ENCODE results near the gene SENP3. TPM values are rescaled to one million over a fixed set of nuclear protein-coding genes. Genes with fewer than 3 reads are reported as not detected.
A peak's percentile ranks its signal among the peaks of the same experiment; 100 is the strongest.

SENP3 gene
- total RNA-seq, 1 donor from 2014 or later = 55.8 TPM

GRCh38 chr17:7612294-7612640, 50.5 kb downstream of the SENP3 start:
- H3K4me3 Mint-ChIP-seq = peak overlapping the region; percentile 44
- ATAC-seq (ENCODE audit: low read depth) (no peak), DNase-seq (no peak)
- H3K27me3 Mint-ChIP-seq = no peaks in the 10 kb centered on the region
- peaks cover 22% of the 10 kb centered on the region for H3K36me3 Mint-ChIP-seq (ENCODE audit: low read depth)
- TF ChIP-seq CTCF (IDR thresholded peaks at IDR 0.05) = no peak
- H3K9me3 Mint-ChIP-seq = no peaks in the 10 kb centered on the region
- CTCF ChIA-PET = interaction anchor here (1.5 kb wide), 1 partner anchor 23 kb away, joined by 4 read pairs; no protein-coding TSS in a partner anchor
- H3K27ac Mint-ChIP-seq = no peak overlapping the region
- peaks cover 40% of the 10 kb centered on the region for H3K4me1 Mint-ChIP-seq
- intact Hi-C loops (cut with micrococcal nuclease) = no loop called here
- POLR2A ChIA-PET = interaction anchor here (0.6 to 6.1 kb wide), 3 partner anchors 32 to 492 kb away, joined by 3 to 109 read pairs (median 6); partner anchors contain the start of genes TP53 and WRAP53

- ChIA-PET POLR2A (interaction anchor here (0.9 to 6.1 kb wide), 9 partner anchors 12 to 278 kb away, joined by 3 to 109 read pairs (median 5); partner anchors contain the start of genes ACAP1, CD68, POLR2A and SAT2), CTCF (interaction anchor here (1.0 to 1.6 kb wide), 3 partner anchors 25 to 74 kb away, joined by 4 to 7 read pairs (median 6); partner anchors contain the start of genes SENP3, SOX15 and TP53)
- TF ChIP-seq CTCF (IDR thresholded peaks at IDR 0.05) = no peak
- Mint-ChIP-seq H3K9me3 (no peaks in the 10 kb centered on the region), H3K27me3 (no peaks in the 10 kb centered on the region), H3K4me1 (peaks cover 40% of the 10 kb centered on the region), H3K36me3 (ENCODE audit: low read depth) (peaks cover 22% of the 10 kb centered on the region), H3K4me3 (peak overlapping the region; percentile 87), H3K27ac (peak overlapping the region; percentile 82)
- ATAC-seq (ENCODE audit: low read depth) (no peak), DNase-seq (no peak)
- intact Hi-C loops (cut with micrococcal nuclease) = loop anchor here (1.0 to 2.0 kb wide), 2 partner anchors 53 to 243 kb away; partner anchors contain the start of genes NAA38 and SENP3
Measured at GRCh38 chr17:7613769-7614424, 52.2 kb downstream of the SENP3 start.

GRCh38 chr17:7614425-7615264, 52.9 kb downstream of the SENP3 start, which contains the start of gene FXR2:
FXR2 (minus strand) TSS chr17:7614897; CDS start chr17:7614532, 365 bp downstream.
- no peak for TF ChIP-seq CTCF (IDR thresholded peaks at IDR 0.05)
- Mint-ChIP-seq H3K27me3 (no peaks in the 10 kb centered on the region), H3K9me3 (no peaks in the 10 kb centered on the region), H3K4me3 (peak within 1 kb of the TSS; percentile 87), H3K36me3 (ENCODE audit: low read depth) (peaks cover 15% of the 10 kb centered on the region), H3K4me1 (peaks cover 37% of the 10 kb centered on the region), H3K27ac (peak within 1 kb of the TSS; percentile 93)
- ChIA-PET CTCF (interaction anchor here (1.1 to 1.6 kb wide), 4 partner anchors 25 to 73 kb away, joined by 3 to 7 read pairs (median 4); partner anchors contain the start of genes SENP3, SOX15 and TP53), POLR2A (interaction anchor here (0.6 to 6.1 kb wide), 16 partner anchors 12 to 571 kb away, joined by 3 to 109 read pairs (median 3); partner anchors contain the start of genes ACADVL, ACAP1, ATP1B2 and CD68)
- DNase-seq = peak; percentile 97
- ATAC-seq (ENCODE audit: low read depth) = peak; percentile 93
- intact Hi-C loops (cut with micrococcal nuclease) = loop anchor here (1.0 to 2.0 kb wide), 9 partner anchors 13 to 242 kb away; partner anchors contain the start of genes ATP1B2, MPDU1, NAA38 and SAT2

- H3K36me3 Mint-ChIP-seq (ENCODE audit: low read depth) = peaks cover 13% of the 10 kb centered on the region
- no peak for DNase-seq
- intact Hi-C loops (cut with micrococcal nuclease) = loop anchor here (1.0 to 2.0 kb wide), 8 partner anchors 12 to 241 kb away; partner anchors contain the start of genes ATP1B2, MPDU1, NAA38 and SAT2
- POLR2A ChIA-PET = interaction anchor here (0.6 to 6.1 kb wide), 13 partner anchors 11 to 571 kb away, joined by 3 to 109 read pairs (median 4); partner anchors contain the start of genes ACADVL, ATP1B2, CD68 and DLG4
- no peaks in the 10 kb centered on the region for H3K27me3 Mint-ChIP-seq
- H3K4me3 Mint-ChIP-seq = peak overlapping the region; percentile 87
- H3K27ac Mint-ChIP-seq = peak overlapping the region; percentile 93
- peak; percentile 14 for ATAC-seq (ENCODE audit: low read depth)
- TF ChIP-seq CTCF (IDR thresholded peaks at IDR 0.05) = no peak
- H3K4me1 Mint-ChIP-seq = peaks cover 35% of the 10 kb centered on the region
- H3K9me3 Mint-ChIP-seq = no peaks in the 10 kb centered on the region
- CTCF ChIA-PET = interaction anchor here (1.1 to 1.6 kb wide), 4 partner anchors 26 to 72 kb away, joined by 3 to 7 read pairs (median 4); partner anchors contain the start of genes SENP3, SOX15 and TP53
Measured at GRCh38 chr17:7615265-7615747, 53.6 kb downstream of the SENP3 start.

Measured in activated B cell treated with CpG ODN at 0.5 μM for 24 hours (primary cell).